ENCODE data around the gene BNIPL. TPM values are rescaled to one million over a fixed set of nuclear protein-coding genes. Genes with fewer than 3 reads are reported as not detected.
A peak's percentile ranks its signal among the peaks of the same experiment; 100 is the strongest.

BNIPL gene
- total and polyA plus RNA-seq, 8 donors: 3.5 to 11.6 (median 8.5) TPM

DNA sequence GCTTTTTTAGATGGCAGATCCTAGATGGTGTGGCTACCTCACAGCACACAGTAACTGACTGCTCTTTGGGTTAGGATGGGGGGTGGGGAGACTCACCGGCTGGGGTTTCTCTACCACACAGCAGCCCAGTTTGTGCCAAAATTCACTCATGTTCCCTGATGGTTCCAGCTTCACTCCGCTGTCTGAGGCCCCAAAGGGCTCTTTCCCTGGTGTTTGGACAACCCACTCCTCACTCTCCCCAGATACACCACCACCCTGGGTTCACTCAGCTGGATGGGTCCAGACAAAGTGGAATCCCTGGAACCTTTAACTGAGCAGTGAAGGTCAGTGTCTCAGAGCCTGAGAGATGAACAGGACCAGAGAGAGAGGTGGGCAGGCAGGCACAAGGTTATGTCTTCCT lies 19.2 kb downstream of the BNIPL start:
- ATAC-seq: no peak
- peaks cover 12 to 60% of the 10 kb centered on the region in 2 donors for H3K36me3 ChIP-seq
- no peak for TF ChIP-seq CTCF (IDR thresholded peaks at IDR 0.05)

DNA sequence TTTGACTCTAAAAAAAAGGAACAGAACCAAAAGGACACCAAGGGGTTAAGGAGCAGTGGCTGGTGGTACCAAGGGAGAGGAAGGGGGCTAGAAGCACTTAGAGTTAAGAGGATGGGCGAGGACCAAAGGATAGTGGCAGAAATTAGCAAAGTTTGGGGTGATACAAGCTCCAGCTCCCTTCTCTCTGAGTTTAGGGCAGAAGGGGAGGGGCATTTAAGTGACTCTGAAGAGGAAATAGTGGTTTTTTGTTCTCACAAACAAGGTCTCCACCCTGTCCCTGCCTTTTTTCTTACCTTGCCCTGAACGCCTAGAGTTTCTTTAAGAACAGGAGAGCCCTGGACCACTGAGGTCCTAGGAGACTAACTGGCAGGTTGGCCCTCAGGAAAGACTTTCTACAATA lies 19.8 kb downstream of the BNIPL start:
- DNase-seq (no peak), ATAC-seq (no peak)
- TF ChIP-seq CTCF (IDR thresholded peaks at IDR 0.05): no peak
- intact Hi-C loops (cut with DNase I): no loop called here
- Histone ChIP-seq H3K36me3 (peaks cover 12 to 56% of the 10 kb centered on the region in 2 donors), H3K4me3 (peak overlapping the region in 1 of 2 donors; percentile 94), H3K27me3 (no peaks in the 10 kb centered on the region), H3K9me3 (no peaks in the 10 kb centered on the region), H3K27ac (peak overlapping the region; percentile 36 to 89), H3K4me1 (peaks cover 18 to 56% of the 10 kb centered on the region in 2 donors)

More for the DNA sequence above, 19.2 kb downstream of the BNIPL start:
- intact Hi-C loops (cut with DNase I): no loop called here
- Histone ChIP-seq H3K27ac (peak overlapping the region; percentile 36 to 89), H3K9me3 (no peaks in the 10 kb centered on the region), H3K27me3 (no peaks in the 10 kb centered on the region), H3K4me3 (peak overlapping the region in 1 of 2 donors; percentile 94), H3K4me1 (peaks cover 18 to 50% of the 10 kb centered on the region in 2 donors)
- DNase-seq: no peak

DNA sequence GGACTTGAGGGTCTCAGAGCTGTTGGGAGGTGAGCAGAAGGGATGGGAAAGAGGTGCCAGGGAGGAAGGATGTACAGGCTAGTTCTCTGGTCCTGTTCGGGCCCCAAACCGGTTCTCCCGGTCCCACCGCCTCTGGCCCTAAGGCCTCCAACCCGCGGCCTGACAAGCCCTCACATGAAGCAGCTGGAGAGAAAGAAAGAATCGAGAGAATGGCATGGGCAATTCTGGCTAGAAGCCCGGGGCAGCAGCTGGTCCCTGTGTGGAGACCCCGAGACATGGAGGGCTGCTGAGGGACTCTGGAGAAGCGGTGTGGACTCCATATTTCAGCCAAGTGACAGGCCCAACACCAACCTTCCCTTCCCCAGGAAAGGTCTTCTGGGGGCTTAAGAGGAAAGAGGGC lies 22.3 kb downstream of the BNIPL start:
- Histone ChIP-seq H3K27me3 (no peaks in the 10 kb centered on the region), H3K9me3 (no peaks in the 10 kb centered on the region), H3K27ac (peak overlapping the region; percentile 89 to 95), H3K36me3 (peaks cover 8 to 31% of the 10 kb centered on the region in 2 donors), H3K4me3 (peak overlapping the region; percentile 66 to 94), H3K4me1 (peaks cover 18 to 49% of the 10 kb centered on the region in 2 donors)
- intact Hi-C loops (cut with DNase I): no loop called here
- no peak for TF ChIP-seq CTCF (IDR thresholded peaks at IDR 0.05)
- DNase-seq (peak in 3 of 4 donors; percentile 60 to 87 (median 80)), ATAC-seq (peak; percentile 54)

DNA sequence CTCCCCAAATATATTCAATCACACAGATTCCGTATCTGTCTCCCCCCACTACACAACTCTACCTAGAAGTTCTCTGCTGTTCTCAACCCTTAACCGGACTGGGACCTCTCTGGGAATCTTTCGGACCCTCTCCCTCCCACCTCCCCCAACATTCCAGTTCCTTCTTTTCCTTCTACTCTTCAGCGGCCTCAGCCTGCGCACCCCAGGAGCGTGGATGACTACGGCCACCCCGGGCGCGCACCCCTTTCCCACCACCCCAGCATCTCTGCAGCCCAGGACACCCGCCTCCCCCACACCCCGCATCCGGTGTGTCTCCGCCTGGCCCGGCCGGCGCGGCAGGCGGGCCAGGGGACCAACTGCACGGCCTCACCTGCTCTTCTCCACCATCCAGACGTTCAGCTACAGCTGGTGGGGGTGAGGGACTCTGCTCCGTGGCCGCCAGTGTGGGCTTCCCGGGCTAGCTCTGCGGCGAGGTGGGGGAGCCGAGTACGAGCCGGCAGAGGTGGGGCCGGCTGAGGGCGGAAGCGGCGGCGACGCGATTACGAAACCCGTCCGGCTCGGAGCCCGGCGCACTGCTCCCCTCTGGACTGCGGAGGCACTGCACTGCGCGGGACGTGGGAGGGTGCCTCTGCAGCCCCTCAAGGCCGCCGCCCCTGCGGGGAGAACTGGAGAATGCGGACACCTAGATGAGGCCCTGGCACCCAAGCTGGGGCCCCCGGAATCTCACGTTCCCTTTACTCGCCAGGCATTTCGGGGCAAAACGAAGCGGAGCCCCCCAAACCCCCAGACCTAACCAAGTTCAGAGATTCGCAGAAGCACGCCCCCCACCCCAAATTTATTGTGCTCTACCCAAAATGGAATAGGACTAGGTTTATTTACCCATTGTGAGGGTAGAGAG lies 23.0 kb downstream of the BNIPL start, which contains the start of gene CDC42SE1:
CDC42SE1 (minus strand) TSS at position 514 of the 898 bp plus-strand sequence. CDS start 3,892 bp downstream, outside the sequence.
- ATAC-seq (peak; percentile 93), DNase-seq (peak; percentile 83 to 98 (median 90))
- peak; percentile 81 to 92 for TF ChIP-seq CTCF (IDR thresholded peaks at IDR 0.05)
- intact Hi-C loops (cut with DNase I): no loop called here
- Histone ChIP-seq H3K36me3 (peaks cover 2 to 24% of the 10 kb centered on the region in 2 donors), H3K27ac (peak within 1 kb of the TSS; percentile 89 to 95), H3K4me1 (peaks cover 18 to 49% of the 10 kb centered on the region in 2 donors), H3K9me3 (no peaks in the 10 kb centered on the region), H3K4me3 (peak within 1 kb of the TSS; percentile 66 to 94), H3K27me3 (no peaks in the 10 kb centered on the region)

- no peaks in the 10 kb centered on the region for H3K9me3 ChIP-seq
- DNase-seq: peak in 2 of 4 donors; percentile 44 to 86
- intact Hi-C loops (cut with DNase I): no loop called here
- no peaks in the 10 kb centered on the region for H3K27me3 ChIP-seq
- peak; percentile 41 for ATAC-seq
- peak within 1 kb of the TSS; percentile 66 to 94 for H3K4me3 ChIP-seq
- peaks cover 0 to 17% of the 10 kb centered on the region in 2 donors for H3K36me3 ChIP-seq
- no peak for TF ChIP-seq CTCF (IDR thresholded peaks at IDR 0.05)
- H3K4me1 ChIP-seq: peaks cover 18 to 47% of the 10 kb centered on the region in 2 donors
- peak within 1 kb of the TSS; percentile 89 to 95 for H3K27ac ChIP-seq
Measured at GRCh38 chr1:151060007-151060656, 23.7 kb downstream of the BNIPL start, which contains the start of gene MLLT11. Gene MLLT11 (plus strand): TSS chr1:151060397. CDS start chr1:151067225, 6,828 bp downstream.
